ENCODE results near the gene LENEP.

DNA sequence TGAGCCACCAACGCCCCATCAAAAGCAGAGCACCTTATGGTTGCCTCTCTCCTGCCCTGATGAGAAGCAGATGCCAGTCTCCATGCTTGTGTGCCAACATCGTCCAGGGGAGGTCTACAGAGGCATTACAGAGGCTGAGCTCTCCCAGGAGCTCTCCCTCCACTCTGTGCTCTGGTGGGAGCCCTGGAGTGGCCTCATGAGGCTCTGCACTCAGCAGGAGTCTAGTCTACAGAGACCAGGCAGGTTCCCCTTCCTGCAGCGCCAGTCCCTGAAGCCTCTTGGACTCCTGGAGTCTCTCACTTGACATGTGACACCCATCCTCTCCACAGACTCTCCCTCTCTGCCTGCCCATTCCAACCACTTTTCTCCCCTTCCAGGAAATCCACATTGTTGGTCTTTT, 43.7 kb downstream of the LENEP start:
- no peak for TF ChIP-seq YY1 (IDR thresholded peaks at IDR 0.05; ENCODE audit: insufficient read depth, insufficient read length)
- no peak for TF ChIP-seq ZNF274 (IDR thresholded peaks at IDR 0.05; ENCODE audit: low read depth, low read length)

Measured in NT2/D1 (cell line).